HepG2 (cell line): ENCODE results near the gene FRMD4A.

Experiments
- CHD2 ChIP-seq: IDR thresholded peaks from 2 replicates; pipeline ENCODE4 v1.6.1; 2011; ENCODE audit warnings: low read depth, low read length, improper control_type of control experiment
- CHD4 ChIP-seq: fragments of 200-600 bp; sonication (generic); IDR thresholded peaks from 2 replicates; pipeline ENCODE4 v1.7.0; 2017; ENCODE audit warnings: mild to moderate bottlenecking, low read length, borderline replicate concordance
- FOSL1 ChIP-seq: sonication (generic); formaldehyde crosslinking; IDR thresholded peaks from 2 replicates; pipeline ENCODE4 v1.9.0; 2021; ENCODE audit warnings: missing genetic modification reagents, borderline replicate concordance
- JUND ChIP-seq: sonication (generic); formaldehyde crosslinking; IDR thresholded peaks from 2 replicates; pipeline ENCODE4 v1.8.0; 2022; ENCODE audit warnings: mild to moderate bottlenecking, missing genetic modification reagents
- KLF6 ChIP-seq: IDR thresholded peaks from 2 replicates; pipeline ENCODE4 v1.8.0; 2016; ENCODE audit warnings: missing biosample characterization, missing genetic modification reagents
- TAF1 ChIP-seq: sonication (generic); formaldehyde crosslinking; IDR thresholded peaks from 2 replicates; pipeline ENCODE4 v1.4.0; 2020; ENCODE audit warnings: missing genetic modification reagents
- ZKSCAN8 ChIP-seq: IDR thresholded peaks from 2 replicates; pipeline ENCODE4 v1.6.1; 2016; ENCODE audit warnings: borderline replicate concordance, missing genetic modification reagents, missing compliant biosample characterization
- TF ChIP-seq, protein P1 (sequence below): sonication (generic); formaldehyde crosslinking; IDR thresholded peaks from 2 replicates; pipeline ENCODE4 v1.5.0; 2020; ENCODE audit warnings: mild to moderate bottlenecking, missing genetic modification reagents, moderate library complexity
- TF ChIP-seq, protein P2 (sequence below): sonication (generic); formaldehyde crosslinking; IDR thresholded peaks from 2 replicates; pipeline ENCODE4 v1.5.1; 2020; ENCODE audit warnings: mild to moderate bottlenecking, missing genetic modification reagents
- TF ChIP-seq, protein P3 (sequence below): sonication (generic); formaldehyde crosslinking; IDR thresholded peaks from 2 replicates; pipeline ENCODE4 v1.9.0; 2021; ENCODE audit warnings: missing genetic modification reagents, borderline replicate concordance

DNA sequence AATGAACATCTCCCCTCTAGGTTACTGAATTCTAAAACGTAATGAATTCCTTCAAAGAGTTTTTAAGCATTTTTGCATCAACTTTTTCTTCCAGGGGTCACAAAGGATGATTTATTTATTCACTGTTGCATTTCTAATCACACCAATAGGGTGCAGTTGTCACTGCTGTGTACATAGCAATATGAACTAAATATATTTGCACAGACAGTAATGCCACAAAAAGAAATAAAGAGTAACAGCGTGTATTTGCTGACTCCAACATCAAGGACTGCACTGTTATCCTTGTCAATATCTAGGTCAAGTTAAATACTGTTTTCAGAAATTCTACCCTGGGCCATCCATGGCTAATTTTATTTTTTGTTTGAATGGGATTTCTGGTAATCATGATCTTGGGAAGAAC is 138.0 kb downstream of the FRMD4A start:
- TF ChIP-seq, protein P1, sequence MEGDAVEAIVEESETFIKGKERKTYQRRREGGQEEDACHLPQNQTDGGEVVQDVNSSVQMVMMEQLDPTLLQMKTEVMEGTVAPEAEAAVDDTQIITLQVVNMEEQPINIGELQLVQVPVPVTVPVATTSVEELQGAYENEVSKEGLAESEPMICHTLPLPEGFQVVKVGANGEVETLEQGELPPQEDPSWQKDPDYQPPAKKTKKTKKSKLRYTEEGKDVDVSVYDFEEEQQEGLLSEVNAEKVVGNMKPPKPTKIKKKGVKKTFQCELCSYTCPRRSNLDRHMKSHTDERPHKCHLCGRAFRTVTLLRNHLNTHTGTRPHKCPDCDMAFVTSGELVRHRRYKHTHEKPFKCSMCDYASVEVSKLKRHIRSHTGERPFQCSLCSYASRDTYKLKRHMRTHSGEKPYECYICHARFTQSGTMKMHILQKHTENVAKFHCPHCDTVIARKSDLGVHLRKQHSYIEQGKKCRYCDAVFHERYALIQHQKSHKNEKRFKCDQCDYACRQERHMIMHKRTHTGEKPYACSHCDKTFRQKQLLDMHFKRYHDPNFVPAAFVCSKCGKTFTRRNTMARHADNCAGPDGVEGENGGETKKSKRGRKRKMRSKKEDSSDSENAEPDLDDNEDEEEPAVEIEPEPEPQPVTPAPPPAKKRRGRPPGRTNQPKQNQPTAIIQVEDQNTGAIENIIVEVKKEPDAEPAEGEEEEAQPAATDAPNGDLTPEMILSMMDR, result no peak
- TF ChIP-seq CHD4 (no peak), CHD2 (no peak), KLF6 (CRISPR knock-in tag) (no peak), ZKSCAN8 (no peak), JUND (CRISPR knock-in tag) (no peak), FOSL1 (no peak), TAF1 (CRISPR knock-in tag) (no peak)
- TF ChIP-seq, protein P2, sequence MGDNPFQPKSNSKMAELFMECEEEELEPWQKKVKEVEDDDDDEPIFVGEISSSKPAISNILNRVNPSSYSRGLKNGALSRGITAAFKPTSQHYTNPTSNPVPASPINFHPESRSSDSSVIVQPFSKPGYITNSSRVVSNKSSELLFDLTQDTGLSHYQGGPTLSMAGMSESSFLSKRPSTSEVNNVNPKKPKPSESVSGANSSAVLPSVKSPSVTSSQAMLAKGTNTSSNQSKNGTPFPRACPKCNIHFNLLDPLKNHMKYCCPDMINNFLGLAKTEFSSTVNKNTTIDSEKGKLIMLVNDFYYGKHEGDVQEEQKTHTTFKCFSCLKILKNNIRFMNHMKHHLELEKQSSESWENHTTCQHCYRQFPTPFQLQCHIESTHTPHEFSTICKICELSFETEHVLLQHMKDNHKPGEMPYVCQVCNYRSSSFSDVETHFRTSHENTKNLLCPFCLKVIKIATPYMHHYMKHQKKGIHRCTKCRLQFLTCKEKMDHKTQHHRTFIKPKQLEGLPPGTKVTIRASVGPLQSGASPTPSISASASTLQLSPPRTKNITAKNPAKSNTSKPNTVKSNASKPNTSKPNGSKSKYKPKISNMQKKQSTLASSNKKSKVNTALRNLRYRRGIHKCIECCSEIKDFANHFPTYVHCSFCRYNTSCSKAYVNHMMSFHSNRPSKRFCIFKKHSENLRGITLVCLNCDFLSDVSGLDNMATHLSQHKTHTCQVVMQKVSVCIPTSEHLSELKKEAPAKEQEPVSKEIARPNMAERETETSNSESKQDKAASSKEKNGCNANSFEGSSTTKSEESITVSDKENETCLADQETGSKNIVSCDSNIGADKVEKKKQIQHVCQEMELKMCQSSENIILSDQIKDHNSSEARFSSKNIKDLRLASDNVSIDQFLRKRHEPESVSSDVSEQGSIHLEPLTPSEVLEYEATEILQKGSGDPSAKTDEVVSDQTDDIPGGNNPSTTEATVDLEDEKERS (CRISPR knock-in tag), result no peak
- TF ChIP-seq, protein P3, sequence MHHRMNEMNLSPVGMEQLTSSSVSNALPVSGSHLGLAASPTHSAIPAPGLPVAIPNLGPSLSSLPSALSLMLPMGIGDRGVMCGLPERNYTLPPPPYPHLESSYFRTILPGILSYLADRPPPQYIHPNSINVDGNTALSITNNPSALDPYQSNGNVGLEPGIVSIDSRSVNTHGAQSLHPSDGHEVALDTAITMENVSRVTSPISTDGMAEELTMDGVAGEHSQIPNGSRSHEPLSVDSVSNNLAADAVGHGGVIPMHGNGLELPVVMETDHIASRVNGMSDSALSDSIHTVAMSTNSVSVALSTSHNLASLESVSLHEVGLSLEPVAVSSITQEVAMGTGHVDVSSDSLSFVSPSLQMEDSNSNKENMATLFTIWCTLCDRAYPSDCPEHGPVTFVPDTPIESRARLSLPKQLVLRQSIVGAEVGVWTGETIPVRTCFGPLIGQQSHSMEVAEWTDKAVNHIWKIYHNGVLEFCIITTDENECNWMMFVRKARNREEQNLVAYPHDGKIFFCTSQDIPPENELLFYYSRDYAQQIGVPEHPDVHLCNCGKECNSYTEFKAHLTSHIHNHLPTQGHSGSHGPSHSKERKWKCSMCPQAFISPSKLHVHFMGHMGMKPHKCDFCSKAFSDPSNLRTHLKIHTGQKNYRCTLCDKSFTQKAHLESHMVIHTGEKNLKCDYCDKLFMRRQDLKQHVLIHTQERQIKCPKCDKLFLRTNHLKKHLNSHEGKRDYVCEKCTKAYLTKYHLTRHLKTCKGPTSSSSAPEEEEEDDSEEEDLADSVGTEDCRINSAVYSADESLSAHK (CRISPR knock-in tag), result no peak
